ENCODE measurements around the gene BRAT1.

The BRAT1 gene

GRCh38 chr7:2502647-2502966 lies 52.7 kb downstream of the BRAT1 start:
- TF ChIP-seq CTCF (IDR thresholded peaks at IDR 0.05; ENCODE audit: insufficient read depth, low read length, missing control alignments): no peak
- no peak for DNase-seq (ENCODE audit: low read depth, low spot score)
- CTCF ChIA-PET: interaction anchor here (1.3 to 1.7 kb wide), 2 partner anchors 15 to 34 kb away, joined by 3 to 6 read pairs; no protein-coding TSS in a partner anchor
- POLR2A ChIA-PET: no interaction called here
- no peak overlapping the region for H3K4me3 ChIP-seq (ENCODE audit: low read depth, low read length)

- no peak overlapping the region for H3K4me3 ChIP-seq (ENCODE audit: low read depth, low read length)
- ChIA-PET CTCF (interaction anchor here (1.3 kb wide), 2 partner anchors 14 to 27 kb away, joined by 3 read pairs; no protein-coding TSS in a partner anchor), POLR2A (no interaction called here)
- no peak for TF ChIP-seq CTCF (IDR thresholded peaks at IDR 0.05; ENCODE audit: insufficient read depth, low read length, missing control alignments)
- DNase-seq (ENCODE audit: low read depth, low spot score): no peak
Measured at GRCh38 chr7:2501947-2502646, 53.2 kb downstream of the BRAT1 start.

GRCh38 chr7:2500701-2501100 lies 54.6 kb downstream of the BRAT1 start:
- TF ChIP-seq CTCF (IDR thresholded peaks at IDR 0.05; ENCODE audit: insufficient read depth, low read length, missing control alignments): no peak
- no peak overlapping the region for H3K4me3 ChIP-seq (ENCODE audit: low read depth, low read length)
- CTCF ChIA-PET: no interaction called here
- POLR2A ChIA-PET: no interaction called here
- DNase-seq (ENCODE audit: low read depth, low spot score): no peak

- ChIA-PET POLR2A (no interaction called here), CTCF (interaction anchor here (1.2 kb wide), 1 partner anchor 48 kb away, joined by 3 read pairs; no protein-coding TSS in a partner anchor)
- TF ChIP-seq CTCF (IDR thresholded peaks at IDR 0.05; ENCODE audit: insufficient read depth, low read length, missing control alignments): no peak
Measured at GRCh38 chr7:2499719-2500430, 55.4 kb downstream of the BRAT1 start.

GRCh38 chr7:2499181-2499580 lies 56.1 kb downstream of the BRAT1 start:
- no peak for TF ChIP-seq CTCF (IDR thresholded peaks at IDR 0.05; ENCODE audit: insufficient read depth, low read length, missing control alignments)
- ChIA-PET CTCF (interaction anchor here (1.2 kb wide), 1 partner anchor 48 kb away, joined by 3 read pairs; no protein-coding TSS in a partner anchor), POLR2A (no interaction called here)
- DNase-seq (ENCODE audit: low read depth, low spot score): no peak
- H3K4me3 ChIP-seq (ENCODE audit: low read depth, low read length): no peak overlapping the region

More at GRCh38 chr7:2499719-2500430, 55.4 kb downstream of the BRAT1 start:
- no peak for DNase-seq (ENCODE audit: low read depth, low spot score)
- no peak overlapping the region for H3K4me3 ChIP-seq (ENCODE audit: low read depth, low read length)

- ChIA-PET POLR2A (no interaction called here), CTCF (interaction anchor here (1.1 to 1.2 kb wide), 2 partner anchors 21 to 30 kb away, joined by 5 read pairs; no protein-coding TSS in a partner anchor)
- no peak overlapping the region for H3K4me3 ChIP-seq (ENCODE audit: low read depth, low read length)
- TF ChIP-seq CTCF (IDR thresholded peaks at IDR 0.05; ENCODE audit: insufficient read depth, low read length, missing control alignments): no peak
- no peak for DNase-seq (ENCODE audit: low read depth, low spot score)
Measured at GRCh38 chr7:2498708-2499107, 56.6 kb downstream of the BRAT1 start.

Data from AG04449 (cell line).